ENCODE measurements around the gene RAB31.

Gene RAB31

DNA sequence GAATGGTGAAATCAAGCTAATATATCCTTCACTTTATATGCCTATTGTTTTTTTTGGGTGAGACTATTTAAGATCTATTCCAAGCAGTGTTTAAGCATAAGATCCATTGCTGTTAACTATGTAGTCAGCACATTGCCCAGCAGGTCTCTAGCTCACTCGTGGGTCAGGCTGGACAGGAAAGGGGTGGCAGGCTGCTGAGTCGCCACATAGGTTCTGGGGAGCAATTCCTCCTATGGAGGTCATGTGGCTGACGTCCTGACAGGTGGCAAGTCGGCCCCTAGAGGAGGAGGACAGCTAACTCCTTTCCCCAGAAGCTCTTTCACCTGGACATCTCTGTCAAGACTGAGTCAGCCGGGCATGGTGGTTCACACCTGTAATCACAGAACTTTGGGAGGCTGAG is 13.9 kb upstream of the RAB31 start:
- no peak for DNase-seq

DNA sequence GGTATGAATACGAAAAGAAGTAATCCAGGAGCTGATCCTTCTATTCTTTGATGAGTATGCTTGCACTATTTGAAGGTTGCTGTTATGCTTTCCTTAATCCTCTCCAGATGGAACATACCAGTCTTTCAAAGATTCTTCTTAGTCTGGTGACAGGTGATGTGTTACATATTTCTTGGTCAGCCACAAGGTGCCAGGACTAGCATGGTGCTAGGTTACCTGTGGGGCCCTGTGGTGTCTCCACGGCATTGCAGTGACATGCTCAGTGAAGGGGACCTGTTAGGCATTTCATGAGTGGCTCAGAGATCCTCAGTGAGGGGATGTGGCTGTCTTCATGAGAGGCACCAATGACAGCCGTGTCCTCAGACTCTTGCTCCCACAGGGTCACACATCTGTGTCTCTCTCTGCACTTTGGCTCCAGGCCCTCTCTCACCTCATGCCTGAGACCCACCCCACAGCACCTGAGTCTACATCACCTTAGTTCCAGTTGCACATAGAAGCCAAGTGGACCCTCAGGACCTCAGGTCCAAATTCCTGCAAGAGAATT is 13.1 kb upstream of the RAB31 start:
- no peak for DNase-seq

DNA sequence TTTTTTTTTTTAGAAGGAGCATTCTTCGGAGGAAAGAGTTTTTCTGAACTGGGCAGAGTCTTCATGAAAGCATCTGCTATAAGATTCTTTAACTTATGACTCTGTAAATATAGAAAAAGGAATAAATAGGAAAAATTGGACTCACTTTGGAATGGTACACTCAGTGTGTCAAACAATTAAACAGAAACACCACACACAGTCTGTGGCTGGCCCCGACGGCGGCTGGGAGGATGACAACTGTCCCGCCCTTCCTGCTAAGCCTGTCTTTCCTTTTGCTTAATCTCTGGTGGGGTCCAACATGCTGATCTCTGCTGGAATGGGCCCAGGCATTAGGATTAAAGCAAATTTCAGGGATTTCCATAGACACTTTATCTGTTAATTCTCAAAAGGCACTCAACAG is 12.5 kb upstream of the RAB31 start:
- no peak for DNase-seq

DNA sequence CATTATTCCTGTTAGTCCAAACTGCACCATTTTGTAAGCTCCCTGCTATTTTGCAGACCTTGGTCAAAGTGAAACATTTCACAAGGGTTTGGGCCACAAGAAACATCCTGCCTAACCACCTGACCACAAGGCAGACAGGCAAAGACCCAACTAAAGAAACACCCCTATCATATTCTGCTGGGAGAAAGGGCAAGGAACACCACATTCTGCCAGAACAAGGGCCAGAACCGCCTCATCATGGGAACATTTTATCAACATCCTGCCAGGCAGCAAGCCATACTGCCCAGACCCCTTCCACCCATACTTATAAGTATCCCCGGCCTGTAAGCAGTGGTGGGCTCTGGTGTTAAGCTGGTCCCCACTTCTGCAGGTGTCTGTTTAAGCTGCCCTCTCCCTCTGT is 12.0 kb upstream of the RAB31 start:
- no peak for DNase-seq

DNA sequence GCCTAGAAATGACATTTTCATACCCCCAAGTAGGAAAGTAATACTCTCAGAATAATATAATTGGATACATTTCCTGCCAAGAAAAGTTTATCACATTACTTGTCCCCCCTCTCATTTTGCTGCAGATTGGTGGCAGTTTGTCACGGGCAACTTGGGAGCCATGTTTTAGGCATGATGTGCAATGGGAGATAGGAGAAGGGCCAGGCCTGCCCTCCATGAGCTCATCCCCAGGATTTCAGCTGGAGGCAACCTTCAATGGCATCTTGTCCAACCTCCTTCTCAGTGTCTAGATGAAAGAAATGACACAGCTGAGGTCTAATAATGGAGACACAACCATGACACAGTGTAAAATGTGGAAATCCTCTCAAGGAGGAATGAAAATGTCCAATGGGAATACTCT is 11.4 kb upstream of the RAB31 start:
- no peak for DNase-seq

DNA sequence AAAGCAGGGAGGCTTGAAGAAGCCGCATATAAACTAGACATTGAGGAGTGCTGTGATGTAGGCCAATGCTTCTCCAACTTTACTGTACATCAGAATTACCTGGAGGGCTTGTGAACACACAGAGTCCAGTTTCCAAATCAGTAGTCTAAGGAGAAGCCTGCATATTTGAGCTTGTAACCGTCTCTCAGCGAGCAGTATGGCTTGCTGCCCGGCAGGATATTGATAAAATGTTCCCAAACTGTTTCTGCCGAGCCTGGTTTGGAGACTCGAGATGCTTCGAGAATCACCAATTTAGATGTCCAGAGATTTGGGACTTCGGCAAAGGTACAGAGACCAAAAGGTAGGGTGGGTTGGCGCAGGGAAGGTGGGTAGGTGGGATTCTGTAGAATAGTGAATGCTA is 11.0 kb upstream of the RAB31 start:
- DNase-seq, result no peak

DNA sequence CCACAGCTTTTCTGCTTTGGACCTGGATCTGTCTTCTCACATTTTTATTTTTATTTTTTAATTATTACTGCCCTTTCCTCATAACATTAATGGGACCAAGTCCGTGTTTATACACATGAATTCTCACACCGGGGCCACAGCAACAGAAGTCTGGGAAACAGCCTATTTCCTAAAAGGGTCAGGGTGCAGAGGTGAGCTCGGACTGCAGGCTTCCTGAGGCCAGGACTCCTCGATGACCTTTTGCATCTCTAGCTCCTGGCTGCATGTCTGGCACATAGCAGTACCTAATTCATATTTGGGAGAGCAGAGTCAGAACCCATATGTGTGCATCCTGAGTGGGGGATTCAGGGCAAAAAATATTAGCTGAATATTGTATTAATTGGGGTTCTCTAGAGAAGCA is 9.6 kb upstream of the RAB31 start:
- no peak for DNase-seq

DNA sequence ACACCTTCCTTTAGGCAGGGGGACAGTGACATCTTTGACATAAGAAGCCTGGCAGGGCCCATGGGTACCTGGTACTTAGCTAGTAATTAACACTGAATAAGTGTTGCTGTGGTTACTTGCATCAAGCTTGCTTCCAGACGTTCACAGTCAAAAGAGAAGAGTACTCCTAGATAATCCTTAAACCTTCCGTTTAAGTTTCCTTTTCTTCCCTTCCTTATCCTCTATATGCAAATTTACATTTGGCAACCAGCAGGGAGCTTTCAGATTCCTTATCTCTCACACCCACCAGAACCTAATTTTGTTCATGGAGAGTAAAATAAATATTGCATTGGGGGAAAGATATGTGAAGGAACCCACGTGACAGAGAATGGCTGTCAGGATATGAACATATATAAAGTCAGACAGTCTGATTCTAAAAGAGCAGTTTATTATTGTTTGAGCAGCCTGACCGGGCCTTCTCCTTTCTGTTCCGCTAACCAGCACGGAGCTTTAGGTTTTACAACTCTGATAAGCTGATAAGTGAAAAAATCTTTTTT is 7.8 kb upstream of the RAB31 start:
- no peak for DNase-seq

DNA sequence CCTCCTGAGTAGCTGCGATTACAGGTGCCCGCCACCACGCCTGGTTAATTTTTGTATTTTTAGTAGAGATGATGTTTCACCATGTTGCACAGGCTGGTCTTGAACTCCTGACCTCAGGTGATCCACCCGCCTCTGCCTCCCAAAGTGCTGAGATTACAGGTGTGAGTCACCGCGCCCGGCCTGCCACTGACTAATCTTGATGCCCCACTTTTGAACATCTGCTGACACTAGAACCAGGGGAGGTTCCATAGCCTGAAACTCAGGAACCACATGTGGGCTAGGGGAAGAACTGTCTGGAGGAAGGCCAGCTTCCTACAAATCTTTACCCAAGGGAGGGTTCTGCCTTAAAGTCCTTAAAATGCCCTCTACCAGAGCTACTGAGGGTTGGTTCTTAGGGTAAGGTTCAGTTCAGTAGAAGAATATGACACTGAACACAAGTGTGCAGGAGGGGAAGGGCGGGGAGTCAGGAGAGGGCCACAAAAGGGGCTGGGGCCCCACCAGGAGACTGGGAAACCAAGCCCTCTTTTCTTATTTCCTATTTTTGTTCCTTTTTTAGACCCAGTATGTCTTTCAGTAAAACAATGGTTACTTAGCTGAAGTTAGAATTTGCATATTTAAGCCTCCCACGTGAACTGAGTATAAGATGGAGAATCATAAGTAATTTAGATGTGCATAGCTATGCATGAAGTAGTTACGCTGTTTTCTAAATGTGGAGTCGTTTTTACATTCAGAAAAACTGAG is 6.3 kb upstream of the RAB31 start:
- no peak for DNase-seq

DNA sequence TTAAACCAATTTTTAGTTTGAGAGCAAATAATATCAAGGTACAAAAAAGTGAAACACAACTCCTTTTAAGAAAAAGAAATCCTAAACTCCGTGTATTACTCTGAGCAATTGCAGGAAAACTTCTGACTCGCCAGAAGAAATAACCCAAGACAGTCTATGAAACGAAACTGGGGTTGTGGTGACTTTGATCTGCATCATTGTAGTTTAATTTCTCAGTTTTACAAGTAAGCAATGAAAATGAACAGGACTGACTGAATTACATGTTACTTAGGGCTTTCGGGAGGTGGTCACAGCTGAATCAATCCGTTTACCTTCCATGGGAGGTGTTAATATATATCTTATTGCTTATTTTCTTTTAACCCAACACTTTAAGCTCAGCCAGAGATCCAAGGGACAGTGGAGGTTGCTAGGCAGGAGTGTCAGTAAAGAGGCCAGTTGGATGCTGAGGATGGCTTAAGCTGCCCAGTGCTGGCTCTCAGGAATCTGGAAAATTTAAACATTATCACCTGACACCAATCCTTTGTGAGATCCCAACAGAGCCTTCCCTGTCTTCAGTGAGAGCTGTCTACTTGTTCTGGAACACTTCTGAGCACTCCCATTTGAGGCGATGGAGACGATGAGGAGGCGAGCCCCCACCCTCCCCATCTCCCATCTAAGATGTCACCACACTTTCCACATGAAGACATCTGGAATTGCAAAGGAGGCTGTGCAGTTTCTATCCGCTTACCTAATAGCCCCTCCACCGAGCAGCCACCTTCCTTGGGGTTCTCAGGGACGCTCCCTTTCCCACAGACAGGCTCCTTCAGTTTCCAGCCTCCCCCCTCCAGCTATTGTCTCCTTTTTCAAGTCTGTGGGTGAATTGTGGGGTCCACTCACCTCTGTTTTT is 3.6 kb upstream of the RAB31 start:
- no peak for DNase-seq

DNA sequence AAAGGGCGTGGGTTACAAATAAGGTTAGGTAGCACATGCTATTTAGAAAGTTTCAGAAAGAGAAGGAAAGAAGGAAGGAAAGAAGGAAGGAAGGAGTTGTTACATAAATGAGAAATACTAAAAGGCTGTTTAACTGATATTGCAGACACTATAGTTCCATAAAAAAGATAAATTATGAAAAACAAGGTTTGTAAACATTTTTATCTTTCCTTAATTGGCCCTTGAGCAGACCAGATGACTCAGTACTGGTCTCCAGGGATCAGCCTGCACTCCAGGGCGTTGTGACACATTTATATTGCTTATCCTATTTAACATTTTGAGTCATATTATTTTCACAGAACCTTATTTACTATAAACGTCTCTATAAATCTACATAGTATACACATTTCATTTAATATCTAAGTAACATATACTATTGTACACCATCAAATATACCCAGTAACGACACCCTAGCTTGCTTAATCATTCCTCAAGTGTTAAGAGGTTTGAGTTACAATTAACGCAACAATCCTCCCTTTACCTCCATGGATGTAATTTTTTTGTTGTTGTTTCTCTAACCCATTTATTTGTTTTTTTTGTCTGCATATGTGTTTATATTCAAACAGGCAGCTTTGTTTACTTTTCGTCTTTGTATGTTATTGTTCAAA is 2.8 kb upstream of the RAB31 start:
- DNase-seq, result no peak

DNA sequence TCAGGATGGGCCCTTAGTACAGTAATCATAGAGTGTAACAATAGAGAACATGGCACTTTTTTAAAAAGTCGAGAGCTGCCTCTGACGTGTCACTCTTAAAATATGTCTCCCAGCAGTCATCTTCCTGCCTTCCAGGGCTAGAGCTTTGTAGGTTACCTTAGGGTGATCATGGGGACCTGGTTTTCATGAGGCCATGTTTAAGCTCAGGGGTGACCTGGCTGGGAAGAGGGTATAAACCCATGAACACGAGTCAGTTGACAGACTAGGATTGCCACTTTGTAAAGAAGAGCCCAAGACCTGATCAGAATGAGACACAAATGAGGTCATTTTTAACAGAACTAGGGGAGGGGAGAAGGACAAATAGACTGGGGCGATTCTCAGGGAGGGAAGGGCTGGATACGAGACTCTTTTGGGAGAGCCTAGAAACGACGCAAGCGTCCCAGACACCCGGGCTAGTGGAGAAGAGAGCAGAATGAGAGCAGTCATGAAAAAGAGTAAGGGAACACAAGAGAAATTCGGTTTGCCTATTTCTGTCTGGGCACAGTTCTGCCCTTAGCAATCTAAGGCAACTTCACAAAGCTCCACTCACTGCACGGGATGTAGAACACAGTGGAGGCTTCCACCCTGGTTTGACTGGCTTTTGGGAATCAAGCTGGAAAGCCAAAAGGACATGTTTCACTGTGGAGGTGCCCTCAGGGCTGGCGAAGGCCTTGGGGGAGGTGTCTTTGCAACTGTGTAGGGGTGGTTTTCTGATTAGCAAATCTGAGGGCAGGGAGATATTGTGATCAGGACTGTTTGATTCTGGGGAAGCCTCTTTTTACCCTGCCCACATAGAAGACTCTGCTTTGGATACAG is 1.8 kb upstream of the RAB31 start:
- DNase-seq, result no peak

DNA sequence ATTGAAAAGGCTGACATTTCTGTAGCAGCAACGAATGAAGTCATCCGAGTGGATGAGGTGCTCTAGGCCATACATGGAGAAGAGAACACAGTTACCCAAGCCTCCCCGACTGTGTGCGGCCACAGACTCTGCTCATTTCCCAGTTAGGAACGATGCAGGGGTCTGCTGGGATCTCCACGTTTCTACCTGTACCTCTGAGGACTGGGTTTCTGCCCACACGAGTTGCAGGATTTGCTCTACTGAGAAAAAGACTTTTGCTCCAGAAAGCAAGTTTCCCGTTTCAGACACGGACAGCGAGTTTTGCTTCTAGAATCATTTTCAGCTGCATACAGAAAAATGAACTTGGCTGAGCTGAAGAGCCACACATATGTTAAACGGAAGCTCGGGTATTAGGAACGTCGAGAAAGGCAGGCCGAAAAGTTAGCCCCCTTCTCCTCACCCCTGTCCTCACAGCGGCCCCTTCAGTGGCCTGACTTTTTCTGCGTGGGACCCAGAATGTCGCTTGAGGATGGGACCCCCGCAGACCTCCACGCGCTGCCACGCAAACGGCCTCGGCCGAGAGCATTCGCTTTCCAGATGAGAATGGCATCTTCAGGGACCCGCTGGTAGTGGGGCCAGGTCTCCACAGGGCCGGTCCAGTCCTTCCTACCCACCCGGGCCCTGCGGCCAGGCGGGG is 582 bp upstream of the RAB31 start:
- DNase-seq, result no peak

DNA sequence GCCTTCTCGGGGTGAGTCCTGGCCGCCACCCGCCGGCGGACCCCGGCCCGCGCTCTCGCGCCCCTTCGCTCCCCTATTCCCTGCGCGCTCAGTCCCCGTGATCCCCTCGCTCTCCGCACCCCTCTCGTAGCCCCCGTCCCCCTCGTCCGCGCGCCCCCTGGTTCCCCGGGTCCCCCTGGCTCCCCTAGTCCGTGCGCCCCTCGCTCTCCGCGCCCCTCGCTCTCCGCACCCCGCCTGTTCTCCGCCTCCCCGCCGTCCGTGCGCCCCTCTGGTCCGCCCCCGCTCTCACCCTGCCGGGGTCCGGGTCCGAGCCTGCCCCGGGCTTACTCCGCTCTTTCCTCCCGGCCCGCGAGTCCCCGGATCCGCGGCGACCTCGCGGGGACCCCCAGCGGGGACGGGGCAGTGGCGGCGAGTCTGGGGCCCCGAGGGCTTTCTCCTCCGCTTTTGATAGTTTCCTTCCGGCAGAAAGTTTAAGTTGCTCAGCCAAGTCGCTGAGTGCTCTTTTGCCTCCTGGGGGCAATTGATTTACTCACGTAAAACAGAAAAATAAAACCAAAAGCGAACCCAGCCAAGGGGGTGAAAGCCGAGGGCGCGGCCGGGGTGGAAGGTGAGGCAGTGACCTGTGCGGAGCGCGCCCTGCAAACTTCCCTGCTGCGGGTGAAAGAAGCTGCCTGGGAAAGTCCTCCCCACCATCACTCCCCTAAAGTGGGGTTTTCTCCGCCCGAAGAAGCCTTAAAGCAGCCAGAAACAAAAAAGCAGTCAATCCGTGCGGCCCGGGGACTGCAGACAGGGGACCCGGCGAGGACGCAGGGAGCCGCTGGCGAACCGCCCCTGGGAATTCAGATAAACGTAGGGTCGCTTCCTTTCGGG is 568 bp downstream of the RAB31 start:
- DNase-seq, result no peak

DNA sequence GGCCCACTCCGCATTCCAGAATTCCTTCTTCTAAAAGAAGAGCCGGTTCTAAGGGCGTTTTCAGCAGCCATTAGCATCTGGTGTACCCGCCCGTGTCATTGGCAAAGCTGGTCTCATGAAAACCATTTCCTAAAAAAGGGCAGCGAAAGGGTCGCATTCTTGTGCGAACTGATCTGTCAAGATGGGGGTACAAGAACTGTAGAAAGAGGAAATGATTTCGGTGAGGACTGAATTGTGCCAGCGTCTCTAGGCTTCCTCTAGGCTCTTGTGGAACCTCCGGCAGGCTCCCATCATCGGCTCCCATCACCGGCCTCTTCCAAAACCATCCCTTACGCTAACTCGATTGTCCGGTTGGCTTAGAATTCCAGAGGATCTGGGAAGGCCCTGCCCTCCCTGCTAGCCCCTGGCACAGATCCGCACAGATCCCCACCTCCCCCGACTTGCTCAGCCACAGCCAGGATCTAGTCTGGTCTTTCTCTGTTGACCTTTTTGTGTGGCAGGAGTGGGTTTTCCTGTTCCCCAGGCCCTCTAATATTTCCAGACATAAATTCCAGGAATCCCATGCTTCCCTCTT is 1.3 kb downstream of the RAB31 start:
- no peak for DNase-seq

DNA sequence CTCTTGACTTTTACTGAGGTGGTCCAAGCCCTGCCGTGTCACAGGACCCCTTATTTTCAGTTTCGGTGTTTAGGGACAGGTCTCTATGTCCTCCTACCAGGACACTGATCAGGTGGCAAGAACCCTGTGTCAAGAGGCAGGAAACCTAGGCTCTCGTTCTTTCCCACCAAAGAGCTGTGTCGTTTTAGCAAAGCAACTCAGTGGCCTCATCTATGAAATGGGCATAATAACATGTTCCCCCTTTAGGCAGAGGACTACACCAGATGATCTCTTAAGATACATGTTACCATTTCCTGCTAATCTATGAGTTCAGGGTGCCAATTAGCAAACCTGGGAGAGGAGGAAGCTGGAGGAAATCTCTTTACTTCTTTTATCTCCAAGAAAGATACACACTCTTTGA is 1.9 kb downstream of the RAB31 start:
- DNase-seq, result no peak

DNA sequence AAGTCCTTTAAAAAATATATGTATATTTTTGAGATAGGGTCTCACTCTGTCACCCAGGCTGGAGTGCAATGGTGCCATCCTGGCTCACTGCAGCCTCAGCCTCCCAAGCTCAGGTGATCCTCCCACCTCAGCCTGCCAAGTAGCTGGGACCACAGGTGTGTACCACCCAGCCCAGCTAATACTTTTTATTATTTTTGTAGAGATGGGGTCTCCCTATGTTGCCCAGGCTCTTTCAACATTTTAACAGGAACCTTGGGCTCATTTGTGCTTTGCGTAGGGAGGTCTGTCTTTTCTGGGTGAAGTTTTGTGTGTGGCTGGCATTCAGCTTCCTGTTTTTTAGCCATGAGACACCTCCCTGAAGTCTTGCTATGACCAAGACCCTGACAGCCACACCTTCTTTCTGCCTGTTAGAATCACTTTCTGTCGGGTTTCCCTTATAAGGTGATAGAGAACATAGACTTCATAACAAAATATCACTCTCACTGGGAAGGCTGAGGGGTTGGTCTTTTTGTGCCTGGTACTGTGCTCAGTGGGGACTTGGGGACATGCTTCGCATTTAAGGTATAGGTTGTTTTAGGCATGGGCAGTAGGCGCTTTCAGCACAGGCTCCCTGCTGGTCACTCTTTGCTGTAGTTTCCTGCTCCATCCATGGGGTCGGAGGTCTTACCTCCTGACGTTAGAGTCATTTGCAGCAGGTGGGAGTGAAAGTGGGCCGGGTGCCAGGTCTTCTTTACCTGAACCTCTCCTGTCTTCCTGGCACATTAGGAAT is 3.4 kb downstream of the RAB31 start:
- no peak for DNase-seq

DNA sequence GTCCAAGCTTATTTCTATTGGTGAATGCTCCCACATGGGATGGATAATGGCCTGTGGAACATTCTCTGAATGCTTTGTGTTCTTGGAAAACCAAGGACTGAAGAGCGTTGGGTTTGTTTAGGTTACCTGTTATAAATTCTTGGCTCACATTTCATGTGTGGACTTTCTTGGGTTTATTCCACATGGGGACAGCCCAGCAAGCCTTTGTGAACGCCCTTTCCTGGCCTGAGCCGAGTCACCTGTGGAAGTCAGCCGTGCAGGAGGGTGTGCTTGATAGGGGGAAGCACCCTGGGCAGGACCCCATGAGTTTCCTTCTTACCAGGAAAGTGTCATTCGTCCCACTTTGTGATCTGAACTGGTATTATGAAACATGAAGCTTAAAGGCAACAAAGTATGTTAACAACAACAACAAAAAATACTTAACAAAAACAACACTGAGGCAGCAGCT is 4.1 kb downstream of the RAB31 start:
- DNase-seq, result no peak

DNA sequence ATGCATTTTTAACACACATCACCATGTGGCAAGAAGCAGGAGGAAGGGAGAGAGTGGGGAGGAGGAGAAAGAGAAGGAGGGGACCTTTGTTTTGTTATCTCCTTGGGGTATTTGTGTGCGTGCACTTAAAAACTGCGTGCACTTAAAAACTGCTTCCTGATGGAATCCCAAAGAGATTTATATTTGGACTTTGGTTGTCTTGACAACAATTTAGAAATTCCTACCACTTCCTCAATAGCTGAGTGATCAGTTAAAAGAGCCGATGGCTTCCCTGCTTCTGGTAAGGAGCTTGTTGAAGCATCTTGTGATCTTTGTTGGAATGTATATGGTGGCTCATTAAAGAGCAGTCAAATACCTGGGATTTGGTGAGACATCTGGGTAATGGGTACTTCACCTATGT is 4.5 kb downstream of the RAB31 start:
- no peak for DNase-seq
